MM.1S (cell line): ENCODE data around the gene U2AF1L4.
"Not testable (repeated sequence)": the region's sequence is repeated elsewhere in the genome, so short reads cannot be mapped to it uniquely, and the experiment has no call there.

Source experiments
- DNase-seq: peaks from one replicate; pipeline ENCODE4 v3.0.0-alpha.2; 2015
- H2AFZ ChIP-seq: fragments of 300-600 bp; sonication (generic); 2 replicates; pipeline ENCODE4 v1.6.0; 2016; ENCODE audit warnings: antibody characterized with exemption, low read length
- H3F3A ChIP-seq: fragments of 300-600 bp; sonication (generic); 2 replicates; pipeline ENCODE4 v1.6.1; 2016; ENCODE audit warnings: mild to moderate bottlenecking, antibody characterized with exemption, low read length, moderate library complexity, mixed read lengths; ENCODE audit not compliant: insufficient read depth
- H3K27ac ChIP-seq: fragments of 300-600 bp; sonication (generic); 2 replicates; pipeline ENCODE4 v1.5.1; 2016; ENCODE audit warnings: mild to moderate bottlenecking, low read length
- H3K27me3 ChIP-seq: fragments of 300-600 bp; sonication (generic); replicated peaks from 2 replicates; pipeline ENCODE4 v1.6.0; 2016; ENCODE audit warnings: low read length; ENCODE audit not compliant: insufficient read depth
- H3K36me3 ChIP-seq: fragments of 300-600 bp; sonication (generic); replicated peaks from 2 replicates; pipeline ENCODE4 v1.6.1; 2016; ENCODE audit warnings: mild to moderate bottlenecking, low read length, mixed read lengths; ENCODE audit not compliant: insufficient read depth
- H3K4me1 ChIP-seq: fragments of 300-600 bp; sonication (generic); 2 replicates; pipeline ENCODE4 v1.6.1; 2016; ENCODE audit warnings: low read length, mixed read lengths
- H3K4me2 ChIP-seq: fragments of 300-600 bp; sonication (generic); 2 replicates; pipeline ENCODE4 v1.6.0; 2016; ENCODE audit warnings: low read depth, low read length
- H3K4me3 ChIP-seq: fragments of 300-600 bp; sonication (generic); 2 replicates; pipeline ENCODE4 v1.5.1; 2016; ENCODE audit warnings: low read length, mixed read lengths
- H3K79me2 ChIP-seq: fragments of 300-600 bp; sonication (generic); 2 replicates; pipeline ENCODE4 v1.6.1; 2016; ENCODE audit warnings: mixed run types, low read length, mixed read lengths
- H3K9ac ChIP-seq: fragments of 300-600 bp; sonication (generic); 2 replicates; pipeline ENCODE4 v1.6.1; 2016; ENCODE audit warnings: low read length, mixed read lengths
- H3K9me2 ChIP-seq: fragments of 300-600 bp; sonication (generic); replicated peaks from 2 replicates; pipeline ENCODE4 v1.6.1; 2016; ENCODE audit warnings: mild to moderate bottlenecking, low read length, mixed read lengths; ENCODE audit not compliant: insufficient read depth
- H3K9me3 ChIP-seq: fragments of 300-600 bp; sonication (generic); replicated peaks from 2 replicates; pipeline ENCODE4 v1.6.1; 2016; ENCODE audit warnings: mild to moderate bottlenecking, low read length, mixed read lengths; ENCODE audit not compliant: insufficient read depth
- H4K20me1 ChIP-seq: fragments of 300-600 bp; sonication (generic); 2 replicates; pipeline ENCODE4 v1.6.1; 2016; ENCODE audit warnings: mild to moderate bottlenecking, low read length, moderate library complexity, mixed read lengths; ENCODE audit not compliant: insufficient read depth
- EZH2 ChIP-seq: fragments of 300-600 bp; sonication (generic); optimal IDR thresholded peaks from 2 replicates; pipeline ENCODE3; 2017; ENCODE audit warnings: low read depth, mild to moderate bottlenecking, antibody characterized with exemption, low read length, mixed read lengths
- EZH2phosphoT487 ChIP-seq: fragments of 300-600 bp; sonication (generic); IDR thresholded peaks from 2 replicates; pipeline ENCODE4 v1.6.1; 2018; ENCODE audit warnings: antibody characterized with exemption, low read length
- TF ChIP-seq, protein P1 (sequence below): fragments of 300-600 bp; sonication (generic); IDR thresholded peaks from 2 replicates; pipeline ENCODE4 v1.5.1; 2016; ENCODE audit warnings: antibody characterized with exemption, low read length, mixed read lengths

Gene U2AF1L4

DNA sequence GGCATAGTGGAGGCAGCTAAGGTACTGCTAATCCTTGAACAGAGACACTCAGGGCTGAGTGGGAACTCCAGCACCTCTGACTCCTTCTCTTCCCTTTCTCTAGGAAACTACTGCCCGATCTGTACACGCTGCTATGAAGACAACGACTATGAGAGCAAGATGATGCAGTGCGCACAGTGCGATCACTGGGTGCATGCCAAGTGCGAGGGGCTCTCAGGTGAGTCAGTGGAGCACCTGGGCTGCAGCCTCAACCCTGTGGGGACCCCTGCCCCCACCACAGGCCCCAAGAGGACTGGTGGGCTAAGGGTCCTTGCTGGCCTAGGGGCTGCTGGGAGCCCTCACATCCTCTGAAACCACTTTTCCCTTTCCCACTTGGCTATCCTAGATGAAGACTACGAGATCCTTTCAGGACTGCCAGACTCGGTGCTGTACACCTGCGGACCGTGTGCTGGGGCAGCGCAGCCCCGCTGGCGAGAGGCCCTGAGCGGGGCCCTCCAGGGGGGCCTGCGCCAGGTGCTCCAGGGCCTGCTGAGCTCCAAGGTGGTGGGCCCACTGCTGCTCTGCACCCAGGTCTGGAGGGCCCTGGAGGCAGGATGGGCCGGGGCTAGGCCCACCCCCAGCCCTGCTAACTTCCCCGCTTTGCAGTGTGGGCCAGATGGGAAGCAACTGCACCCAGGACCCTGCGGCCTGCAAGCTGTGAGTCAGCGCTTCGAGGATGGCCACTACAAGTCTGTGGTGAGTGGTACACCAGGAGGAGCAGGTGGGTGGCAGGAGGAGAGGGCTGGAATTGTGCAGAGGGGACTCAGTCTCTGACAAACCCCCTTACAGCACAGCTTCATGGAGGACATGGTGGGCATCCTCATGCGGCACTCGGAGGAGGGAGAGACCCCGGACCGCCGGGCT lies 17.9 kb downstream of the U2AF1L4 start:
- no peak overlapping the region for H3K27ac ChIP-seq
- no peak overlapping the region for H3K4me2 ChIP-seq
- H3K4me1 ChIP-seq = no peaks in the 10 kb centered on the region
- no peaks in the 10 kb centered on the region for H3K9me2 ChIP-seq
- no peak overlapping the region for H2AFZ ChIP-seq
- H3K9me3 ChIP-seq = no peaks in the 10 kb centered on the region
- H3K4me3 ChIP-seq = no peak overlapping the region
- H3K9ac ChIP-seq = no peak overlapping the region
- H3K27me3 ChIP-seq = no peaks in the 10 kb centered on the region
- no peak for DNase-seq
- peaks cover 7% of the 10 kb centered on the region; the same call in 1 of the 2 replicates for H3K36me3 ChIP-seq
- TF ChIP-seq EZH2phosphoT487 = no peak
- no peak for TF ChIP-seq EZH2
- TF ChIP-seq, protein P1, sequence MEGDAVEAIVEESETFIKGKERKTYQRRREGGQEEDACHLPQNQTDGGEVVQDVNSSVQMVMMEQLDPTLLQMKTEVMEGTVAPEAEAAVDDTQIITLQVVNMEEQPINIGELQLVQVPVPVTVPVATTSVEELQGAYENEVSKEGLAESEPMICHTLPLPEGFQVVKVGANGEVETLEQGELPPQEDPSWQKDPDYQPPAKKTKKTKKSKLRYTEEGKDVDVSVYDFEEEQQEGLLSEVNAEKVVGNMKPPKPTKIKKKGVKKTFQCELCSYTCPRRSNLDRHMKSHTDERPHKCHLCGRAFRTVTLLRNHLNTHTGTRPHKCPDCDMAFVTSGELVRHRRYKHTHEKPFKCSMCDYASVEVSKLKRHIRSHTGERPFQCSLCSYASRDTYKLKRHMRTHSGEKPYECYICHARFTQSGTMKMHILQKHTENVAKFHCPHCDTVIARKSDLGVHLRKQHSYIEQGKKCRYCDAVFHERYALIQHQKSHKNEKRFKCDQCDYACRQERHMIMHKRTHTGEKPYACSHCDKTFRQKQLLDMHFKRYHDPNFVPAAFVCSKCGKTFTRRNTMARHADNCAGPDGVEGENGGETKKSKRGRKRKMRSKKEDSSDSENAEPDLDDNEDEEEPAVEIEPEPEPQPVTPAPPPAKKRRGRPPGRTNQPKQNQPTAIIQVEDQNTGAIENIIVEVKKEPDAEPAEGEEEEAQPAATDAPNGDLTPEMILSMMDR = no peak
- no peaks in the 10 kb centered on the region for H4K20me1 ChIP-seq
- H3K79me2 ChIP-seq = peaks cover 4% of the 10 kb centered on the region; the same call in 1 of the 2 replicates
- H3F3A ChIP-seq = no peaks in the 10 kb centered on the region

DNA sequence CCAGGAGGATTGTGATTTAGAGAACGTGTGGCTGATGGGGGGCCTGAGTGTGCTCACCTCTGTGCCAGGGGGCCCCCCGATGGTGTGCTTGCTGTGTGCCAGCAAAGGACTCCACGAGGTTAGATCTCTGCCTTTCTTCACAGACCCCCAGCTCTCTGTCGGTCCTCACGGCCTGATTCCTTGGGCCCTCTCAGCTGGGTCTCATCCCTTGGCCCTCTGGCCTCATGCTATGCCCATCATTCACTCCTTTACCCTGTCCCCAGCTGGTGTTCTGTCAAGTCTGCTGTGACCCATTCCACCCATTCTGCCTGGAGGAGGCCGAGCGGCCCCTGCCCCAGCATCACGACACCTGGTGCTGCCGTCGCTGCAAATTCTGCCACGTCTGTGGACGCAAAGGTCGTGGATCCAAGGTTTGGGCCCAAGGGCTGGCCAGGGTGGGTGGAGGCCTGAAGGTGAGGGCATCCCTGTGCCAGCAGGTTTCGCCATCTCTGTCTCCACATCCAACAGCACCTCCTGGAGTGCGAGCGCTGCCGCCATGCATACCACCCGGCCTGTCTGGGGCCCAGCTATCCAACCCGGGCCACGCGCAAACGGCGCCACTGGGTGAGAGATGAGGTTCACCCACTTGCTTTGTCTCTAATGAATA lies 19.9 kb downstream of the U2AF1L4 start:
- Histone ChIP-seq H3K4me1 (no peaks in the 10 kb centered on the region), H3K4me2 (no peak overlapping the region), H3K9me3 (no peaks in the 10 kb centered on the region), H4K20me1 (no peaks in the 10 kb centered on the region), H3K9ac (no peak overlapping the region), H2AFZ (no peak overlapping the region), H3K27ac (no peak overlapping the region), H3K79me2 (peaks cover 18% of the 10 kb centered on the region), H3K4me3 (no peak overlapping the region), H3K36me3 (peaks cover 7% of the 10 kb centered on the region; the same call in 1 of the 2 replicates), H3F3A (no peaks in the 10 kb centered on the region), H3K27me3 (no peaks in the 10 kb centered on the region), H3K9me2 (no peaks in the 10 kb centered on the region)
- DNase-seq = no peak
- TF ChIP-seq, protein P1 = no peak
- TF ChIP-seq EZH2 (no peak), EZH2phosphoT487 (no peak)

DNA sequence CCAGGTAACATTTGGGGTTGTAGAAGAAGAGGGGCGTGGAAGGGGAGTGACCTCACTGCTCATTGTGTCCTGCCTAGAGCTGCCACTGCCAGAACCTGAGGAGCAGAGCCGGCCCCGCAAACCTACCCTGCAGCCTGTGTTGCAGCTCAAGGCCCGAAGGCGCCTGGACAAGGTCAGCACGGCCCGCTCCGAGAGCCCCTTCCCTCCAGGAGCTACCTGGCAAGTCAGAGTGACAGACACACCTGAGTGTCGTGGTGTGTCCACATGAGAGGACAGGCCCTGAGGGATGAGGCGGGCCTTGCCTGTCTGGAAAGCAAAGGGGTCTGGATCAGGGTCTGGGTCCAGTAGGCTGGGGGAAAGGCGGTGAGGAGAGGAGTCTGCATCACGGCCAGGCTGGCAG lies 20.7 kb downstream of the U2AF1L4 start:
- Histone ChIP-seq H3K36me3 (peaks cover 7% of the 10 kb centered on the region; the same call in 1 of the 2 replicates), H4K20me1 (no peaks in the 10 kb centered on the region), H3K9me2 (no peaks in the 10 kb centered on the region), H3K27me3 (no peaks in the 10 kb centered on the region), H3K9me3 (no peaks in the 10 kb centered on the region), H3K9ac (no peak overlapping the region), H3K79me2 (peaks cover 26% of the 10 kb centered on the region), H2AFZ (no peak overlapping the region), H3K4me1 (no peaks in the 10 kb centered on the region), H3K4me2 (no peak overlapping the region), H3K4me3 (no peak overlapping the region), H3K27ac (no peak overlapping the region), H3F3A (no peaks in the 10 kb centered on the region)
- no peak for DNase-seq
- TF ChIP-seq EZH2 (no peak), EZH2phosphoT487 (no peak)
- TF ChIP-seq, protein P1 = no peak

DNA sequence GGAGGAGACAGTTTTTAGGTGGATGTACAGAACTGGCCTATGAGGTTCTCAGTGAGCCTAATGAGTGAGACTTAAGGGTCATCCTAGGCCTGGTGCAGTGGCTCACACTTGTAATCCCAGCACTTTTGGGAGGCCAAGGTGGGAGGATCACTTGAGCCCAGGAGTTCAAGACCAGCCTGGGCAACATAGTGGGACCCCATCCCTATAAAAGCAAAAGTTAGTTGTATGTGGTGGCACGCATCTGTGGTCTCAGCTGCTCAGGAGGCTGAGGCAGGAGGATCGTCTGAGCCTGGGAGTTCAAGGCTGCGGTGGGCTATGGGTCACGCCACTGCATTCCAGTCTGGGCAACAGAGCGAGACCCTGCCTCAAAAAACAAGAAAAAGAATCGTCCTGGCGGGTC lies 21.1 kb downstream of the U2AF1L4 start:
- not testable (repeated sequence) for H3K9me2 ChIP-seq, H3F3A ChIP-seq, H3K27ac ChIP-seq, H3K9ac ChIP-seq, H3K27me3 ChIP-seq, H3K4me3 ChIP-seq, H3K4me2 ChIP-seq, H2AFZ ChIP-seq, H3K9me3 ChIP-seq, H4K20me1 ChIP-seq, H3K36me3 ChIP-seq, H3K4me1 ChIP-seq, DNase-seq
- peaks cover 30% of the 10 kb centered on the region for H3K79me2 ChIP-seq
